Activated CD4-positive, CD25-positive, alpha-beta regulatory T cell treated with anti-CD3 and anti-CD28 coated beads, Interleukin-2, amount 50 U/mL, for 24 hours (primary cell): Measurements from ENCODE around the gene DENND6B.

ENCODE experiments used
- ATAC-seq, 2 donors: fragments of 150-1000 bp; cut with Tn5 transposase; one replicate each; pipeline ENCODE4 v1.10.0; 2021; ENCODE audit warnings: mild to moderate bottlenecking in 1 of 2, moderate library complexity in 1 of 2

The DENND6B gene

DNA sequence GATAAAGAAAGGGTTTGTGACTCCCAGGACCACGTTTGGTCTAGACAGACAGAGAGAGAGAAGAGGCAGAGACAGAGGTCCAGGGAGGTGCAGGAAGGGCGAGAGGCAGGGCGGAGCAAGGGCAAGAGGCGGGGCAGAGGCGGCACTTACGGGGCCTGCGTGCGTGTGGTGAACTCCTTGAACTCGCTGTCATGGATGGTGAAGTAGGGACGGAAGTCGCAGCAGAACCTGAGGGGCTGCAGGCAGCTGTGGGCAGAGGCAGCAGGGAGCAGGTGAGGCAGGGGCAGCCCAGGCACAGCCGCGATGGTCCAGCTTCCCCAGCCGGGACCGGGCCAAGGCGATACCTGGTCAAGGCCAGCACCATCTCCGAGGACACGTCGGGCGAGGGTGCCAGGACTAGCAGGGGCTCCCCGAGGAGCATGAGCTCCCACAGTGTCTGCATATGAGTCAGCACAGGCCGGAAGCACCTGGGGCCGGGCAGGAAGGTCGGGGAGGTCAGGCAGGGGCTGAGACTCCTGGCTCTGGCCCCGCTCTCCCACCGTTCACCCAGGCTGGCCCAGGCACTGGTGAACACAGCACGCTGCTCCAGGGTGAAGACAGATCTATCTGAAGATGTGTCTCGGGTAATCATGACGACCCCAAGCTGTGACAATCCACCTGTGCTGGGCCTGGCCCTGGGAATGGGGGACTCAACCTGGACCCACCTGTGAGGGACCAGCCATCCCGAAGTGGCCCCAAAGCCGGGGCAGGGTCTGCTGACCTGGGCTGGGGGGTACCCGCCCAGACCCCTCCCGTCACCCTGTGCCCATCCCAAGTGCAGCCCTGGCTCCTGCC is 12.1 kb downstream of the DENND6B start:
- peak; percentile 95 to 97 for ATAC-seq

DNA sequence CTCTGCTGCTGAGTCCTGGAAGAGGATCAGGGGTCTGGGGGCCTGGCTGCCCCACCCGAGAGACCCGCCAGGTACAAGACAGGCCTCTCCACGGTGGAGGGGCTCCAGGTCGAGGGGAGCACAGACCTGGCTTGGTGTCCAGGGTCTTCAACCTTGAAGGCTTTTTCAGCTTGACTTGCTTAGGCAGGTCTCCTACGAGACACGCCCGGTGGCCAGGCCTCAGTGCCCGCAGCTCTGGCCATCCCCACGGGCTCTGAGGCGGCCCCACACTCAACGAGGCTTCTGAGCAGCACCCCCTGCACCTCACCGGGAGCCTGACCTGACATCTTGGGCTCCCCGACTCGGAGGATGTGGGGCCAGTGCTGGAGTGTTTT is 12.7 kb downstream of the DENND6B start:
- no peak for ATAC-seq

DNA sequence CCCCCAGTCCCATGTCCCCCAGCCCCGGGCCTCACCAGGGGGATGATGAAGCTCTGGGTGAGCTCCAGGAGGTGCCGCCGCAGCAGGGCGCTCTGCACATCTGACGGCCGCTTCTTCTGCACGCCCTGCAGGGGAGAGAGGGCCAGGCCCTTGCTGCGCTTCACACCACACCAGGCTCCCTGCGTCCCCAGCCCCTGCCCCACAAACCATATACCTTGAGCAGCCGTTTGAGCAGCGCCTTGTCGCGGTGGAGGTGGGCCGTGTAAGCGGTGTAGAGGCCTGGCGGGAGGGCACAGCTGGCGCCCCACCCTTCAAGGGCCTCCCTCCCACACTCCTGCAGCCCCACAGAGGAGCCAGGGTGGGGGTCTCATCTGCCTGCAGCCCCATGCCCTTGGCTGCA is 13.2 kb downstream of the DENND6B start:
- no peak for ATAC-seq

DNA sequence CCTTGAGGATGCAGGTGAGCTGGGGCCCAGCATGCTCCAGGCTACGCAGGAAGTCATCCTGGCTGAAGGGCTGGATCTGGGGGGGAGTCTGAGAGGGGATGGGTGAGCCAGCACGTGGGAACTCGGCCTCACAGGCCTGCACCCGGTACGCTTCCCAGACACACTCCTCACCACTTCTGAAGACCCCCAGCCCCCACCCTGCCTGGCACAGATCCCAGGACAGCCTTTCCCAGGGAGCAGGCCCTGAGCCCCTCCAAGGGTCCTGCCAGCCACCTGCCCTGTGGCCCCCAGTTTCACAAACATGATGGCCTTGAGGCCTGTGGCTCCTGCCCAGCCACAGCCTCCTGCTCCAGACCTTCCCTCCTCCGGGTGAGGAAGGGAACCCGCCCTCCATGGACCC is 13.8 kb downstream of the DENND6B start:
- no peak for ATAC-seq

DNA sequence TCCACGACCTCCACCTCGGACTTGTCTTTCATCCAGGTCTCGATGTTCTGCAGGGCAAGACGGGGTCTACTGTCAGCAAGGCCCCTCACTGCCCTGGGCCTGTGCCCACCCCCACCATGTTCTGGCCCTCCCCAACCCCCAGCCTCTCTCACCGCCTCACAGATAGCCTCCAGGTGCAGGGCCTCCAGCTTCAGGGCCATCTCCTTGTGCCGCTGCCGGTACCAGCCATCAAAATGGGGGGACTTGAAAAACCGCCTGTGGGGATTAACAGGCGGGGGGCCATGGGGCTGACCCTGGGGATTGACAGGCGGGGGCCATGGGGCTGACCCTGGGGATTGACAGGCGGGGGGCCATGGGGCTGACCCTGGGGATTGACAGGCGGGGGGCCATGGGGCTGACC is 14.4 kb downstream of the DENND6B start:
- ATAC-seq, result no peak

DNA sequence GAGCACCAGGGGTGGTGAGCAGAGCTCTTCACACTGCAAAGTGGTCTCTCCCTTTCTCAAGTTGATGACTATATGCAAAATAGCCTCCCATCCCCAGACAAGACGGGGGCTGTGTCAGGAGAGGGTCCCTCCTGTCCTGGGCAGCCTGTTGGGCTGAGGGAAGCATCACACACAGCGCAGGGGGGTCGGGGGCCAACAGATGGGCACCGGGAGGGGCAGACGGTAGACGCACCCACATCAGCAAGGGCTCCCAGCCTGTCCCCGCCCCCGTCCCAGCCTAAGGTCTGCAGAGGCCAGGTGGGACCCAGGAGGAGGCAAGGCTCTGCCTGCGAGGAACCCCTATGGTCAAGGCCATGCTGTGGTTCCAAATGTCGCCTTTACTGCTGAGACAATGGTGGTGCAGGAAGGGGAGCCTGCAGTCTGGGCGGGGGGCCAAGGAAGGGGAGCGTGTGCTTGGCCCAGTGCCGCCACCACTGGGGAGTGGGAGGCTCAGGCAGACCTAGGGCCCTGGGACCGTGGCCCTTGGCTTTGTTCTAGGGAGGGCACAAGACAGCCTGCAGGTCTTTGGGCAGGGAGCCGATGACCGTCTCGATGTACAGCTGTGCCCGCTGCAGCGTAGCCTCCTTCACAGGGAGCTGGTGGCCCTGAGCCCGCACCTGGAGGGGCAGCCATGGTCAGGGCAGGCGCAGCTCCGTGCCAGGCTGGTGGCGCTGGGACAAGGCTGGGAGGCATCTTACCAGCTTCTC is 15.0 kb downstream of the DENND6B start:
- ATAC-seq, result no peak

DNA sequence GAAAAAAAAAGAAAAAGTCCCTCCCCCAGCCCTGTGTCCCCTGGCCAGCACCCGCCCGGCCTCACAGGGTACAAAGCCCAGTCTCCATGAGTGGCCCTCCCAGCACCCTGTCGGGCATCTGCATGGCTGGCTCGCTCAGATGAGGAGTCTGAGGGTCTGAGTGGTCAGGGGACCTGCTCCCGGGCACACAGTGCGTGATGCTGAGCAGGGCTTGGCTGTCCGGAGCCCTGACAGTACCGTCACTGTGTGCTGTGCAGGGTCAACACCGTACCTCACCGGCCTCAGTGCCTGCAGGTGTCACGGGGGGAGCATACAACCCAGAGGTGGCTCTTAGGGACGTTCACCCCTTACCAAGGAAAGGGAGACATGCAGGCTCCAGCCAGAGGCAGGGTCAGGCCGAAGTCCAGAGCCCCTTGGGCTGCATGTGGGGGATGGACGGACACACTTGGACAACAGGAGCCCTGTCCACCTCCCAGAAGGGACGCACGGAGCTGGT is 15.8 kb downstream of the DENND6B start:
- no peak for ATAC-seq

DNA sequence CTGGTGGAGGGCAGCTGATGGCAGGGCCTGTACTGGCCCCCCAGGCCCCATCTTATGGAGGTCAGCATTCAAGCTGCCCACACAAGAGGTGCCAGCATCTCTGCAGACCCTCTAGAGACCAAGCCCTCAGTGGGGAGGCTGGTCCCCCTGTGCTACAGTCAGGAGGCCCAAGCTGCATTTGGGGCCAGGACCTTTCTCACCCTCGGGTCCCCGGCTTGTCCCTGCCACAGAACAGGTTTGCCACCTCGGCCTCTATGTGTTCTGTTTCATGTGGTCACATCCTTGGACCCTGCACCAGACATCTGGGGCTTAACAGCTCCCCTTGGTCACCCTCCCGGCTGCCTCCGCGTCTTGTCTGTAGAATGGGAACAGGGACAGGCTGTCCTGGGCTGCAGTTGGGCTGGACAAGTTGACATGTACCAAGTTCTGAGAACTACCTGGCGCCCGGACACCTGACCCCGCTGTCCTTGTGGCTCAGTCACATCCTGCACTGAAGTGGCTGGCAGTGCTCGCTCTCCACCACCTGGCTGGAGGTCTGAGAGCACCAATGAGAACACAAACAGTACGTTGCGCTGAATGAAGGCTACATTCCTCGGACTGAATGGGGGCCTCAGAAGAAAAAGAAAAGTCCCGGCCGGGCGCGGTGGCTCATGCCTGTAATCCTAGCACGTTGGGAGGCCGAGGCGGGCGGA is 16.6 kb downstream of the DENND6B start:
- no peak for ATAC-seq

DNA sequence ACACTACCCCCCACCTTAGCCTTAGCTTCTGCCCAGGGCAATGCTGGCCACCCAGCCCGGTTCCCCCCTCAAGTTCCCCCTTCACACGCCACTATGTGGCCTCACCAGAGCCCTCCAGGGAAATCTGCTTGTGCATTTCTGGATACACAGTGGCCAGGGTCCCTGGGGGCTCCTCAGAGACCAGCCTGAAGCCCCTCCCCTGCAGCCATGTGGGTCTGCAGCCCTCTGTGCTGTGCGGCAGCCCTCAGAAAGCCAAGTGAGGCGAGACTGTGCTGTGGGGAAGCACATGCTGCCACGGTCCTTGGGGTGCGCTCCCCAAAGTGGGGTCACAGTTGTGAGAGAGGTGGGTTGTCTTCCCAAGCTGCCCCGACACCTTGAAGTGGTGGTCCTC is 17.2 kb downstream of the DENND6B start:
- ATAC-seq, result no peak

DNA sequence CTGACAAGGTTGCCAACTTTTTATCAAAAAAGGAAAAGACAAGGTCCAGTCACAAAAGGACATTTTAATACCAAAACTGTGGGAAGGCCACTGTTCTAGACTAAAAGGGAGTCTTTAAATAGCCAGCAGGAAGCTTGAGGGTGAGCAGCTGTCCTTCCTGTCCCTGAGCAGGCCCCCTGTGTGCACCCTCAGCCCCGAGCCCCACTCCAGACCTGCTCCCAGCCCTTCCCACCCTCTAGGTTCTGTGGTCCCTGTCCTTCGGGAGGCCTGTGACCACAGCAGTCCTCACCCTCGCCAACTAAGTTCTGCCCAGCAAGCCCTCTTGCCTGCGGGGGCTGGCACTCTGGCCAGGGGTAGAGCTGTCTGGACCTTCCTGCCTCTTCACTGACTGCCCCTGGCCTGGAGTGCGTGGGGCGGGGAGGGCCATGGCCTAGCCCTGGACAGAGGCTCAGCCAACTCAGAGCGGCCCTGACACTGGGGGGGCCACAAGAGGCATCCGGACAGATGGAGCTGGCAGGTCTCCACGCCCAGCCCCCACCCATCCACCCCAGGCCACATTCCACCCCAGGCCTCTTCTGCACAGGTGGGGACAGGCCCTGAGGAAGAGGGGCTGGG is 17.7 kb downstream of the DENND6B start:
- no peak for ATAC-seq

DNA sequence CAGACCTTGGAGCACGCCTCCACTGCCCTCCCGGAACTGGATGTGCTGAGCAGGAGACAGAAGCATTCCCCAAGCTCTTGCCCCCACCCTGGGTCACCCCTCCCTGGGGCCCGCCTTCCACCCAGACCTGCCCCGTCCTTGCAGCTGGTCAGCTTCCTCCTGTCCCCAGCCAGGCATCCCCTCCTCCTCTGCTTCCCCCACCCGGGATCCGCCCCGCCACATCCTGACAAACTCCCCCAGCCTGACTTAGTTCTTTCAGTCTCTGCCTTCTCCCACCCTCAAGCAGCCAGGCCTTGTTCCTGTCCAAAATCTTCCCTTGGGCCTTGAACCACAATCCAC is 18.2 kb downstream of the DENND6B start:
- no peak for ATAC-seq

DNA sequence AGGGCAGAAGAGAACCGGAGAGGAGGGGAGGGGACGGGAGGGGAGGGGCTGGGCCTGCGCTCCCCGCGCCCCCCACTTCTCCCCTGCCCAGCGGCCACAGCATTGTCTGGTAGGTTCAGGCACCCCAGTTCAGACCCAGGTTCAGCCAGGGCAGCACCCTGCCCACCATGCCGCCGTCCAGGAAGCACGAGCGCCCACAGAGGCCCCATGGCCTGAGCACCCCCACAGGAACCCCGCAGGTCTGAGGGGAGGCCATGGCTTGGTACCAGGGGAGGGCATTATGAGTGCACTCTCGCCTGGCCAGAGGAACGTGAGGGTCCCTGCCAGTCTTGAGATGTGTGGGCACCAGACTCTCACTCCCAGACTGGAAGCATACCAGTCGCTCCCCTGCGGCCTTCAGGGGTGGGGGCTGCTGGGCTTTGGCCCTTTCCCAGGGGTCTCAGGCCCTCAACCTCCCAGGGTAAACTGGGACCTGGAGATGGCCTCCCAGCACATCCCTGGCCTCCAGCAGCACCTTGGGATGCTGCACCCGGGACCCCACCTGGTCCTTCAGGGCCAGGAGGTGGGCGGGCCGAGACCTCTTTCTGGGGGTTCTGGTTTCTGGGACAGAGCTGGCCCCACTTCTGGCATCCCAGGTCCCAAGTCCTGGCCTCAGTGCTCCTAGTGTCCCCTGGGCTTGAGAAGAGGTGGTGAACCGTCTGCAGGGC is 18.8 kb downstream of the DENND6B start:
- no peak for ATAC-seq

DNA sequence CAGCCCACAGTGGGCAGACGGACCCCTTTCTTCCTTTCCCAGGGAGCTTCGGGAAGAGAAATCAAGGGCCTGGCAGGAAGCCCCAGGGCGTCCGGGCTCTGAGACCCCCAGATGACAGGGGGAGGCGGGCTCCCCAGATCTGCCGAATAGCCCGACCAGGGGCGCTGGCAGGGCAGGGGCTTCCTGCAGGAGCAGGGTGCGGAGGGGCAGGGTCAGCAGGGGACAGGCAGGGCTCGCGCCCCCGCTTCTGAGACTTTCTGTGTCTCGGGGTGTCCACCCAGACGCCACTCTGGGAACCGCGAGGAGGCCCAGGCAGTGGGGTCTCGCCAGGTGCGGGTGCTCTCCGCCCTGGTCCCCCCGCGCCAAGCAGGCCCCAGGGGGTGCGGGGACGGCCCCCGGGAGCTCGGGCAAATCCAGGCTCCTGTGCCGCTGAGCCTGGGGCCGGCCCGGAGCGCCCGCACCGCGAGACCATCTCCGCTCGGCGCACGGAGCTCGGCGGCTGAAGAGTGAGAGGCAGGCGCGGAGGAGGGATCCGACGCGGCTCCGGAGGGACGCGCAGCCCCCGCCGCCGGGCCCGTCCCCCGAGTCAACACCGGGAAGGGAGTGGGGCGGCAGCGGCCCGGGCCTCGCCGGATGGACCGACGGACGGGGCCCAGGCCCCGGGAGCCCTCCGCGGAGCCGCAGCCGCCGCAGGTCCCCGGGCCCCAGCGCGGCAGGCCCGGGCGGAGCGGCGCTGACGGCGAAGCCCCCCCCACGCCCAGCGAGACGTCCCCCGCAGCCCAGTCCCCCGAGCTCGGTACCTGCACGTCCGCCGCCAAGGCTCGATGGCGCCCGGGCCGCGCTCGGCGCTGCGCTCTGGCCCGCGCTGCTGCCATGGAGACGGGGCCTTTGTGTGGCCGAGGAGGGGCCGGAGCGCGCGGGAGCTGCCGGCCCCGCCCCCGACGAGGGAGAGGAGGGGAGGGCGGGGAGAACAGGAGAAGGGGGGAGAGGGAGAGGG is 19.8 kb downstream of the DENND6B start, which contains the start of gene PLXNB2:
TSS of gene PLXNB2 (minus strand) at position 894 of the 997 bp plus-strand sequence. CDS start 17,062 bp downstream, outside the sequence.
- ATAC-seq, result peak; percentile 19 to 21

DNA sequence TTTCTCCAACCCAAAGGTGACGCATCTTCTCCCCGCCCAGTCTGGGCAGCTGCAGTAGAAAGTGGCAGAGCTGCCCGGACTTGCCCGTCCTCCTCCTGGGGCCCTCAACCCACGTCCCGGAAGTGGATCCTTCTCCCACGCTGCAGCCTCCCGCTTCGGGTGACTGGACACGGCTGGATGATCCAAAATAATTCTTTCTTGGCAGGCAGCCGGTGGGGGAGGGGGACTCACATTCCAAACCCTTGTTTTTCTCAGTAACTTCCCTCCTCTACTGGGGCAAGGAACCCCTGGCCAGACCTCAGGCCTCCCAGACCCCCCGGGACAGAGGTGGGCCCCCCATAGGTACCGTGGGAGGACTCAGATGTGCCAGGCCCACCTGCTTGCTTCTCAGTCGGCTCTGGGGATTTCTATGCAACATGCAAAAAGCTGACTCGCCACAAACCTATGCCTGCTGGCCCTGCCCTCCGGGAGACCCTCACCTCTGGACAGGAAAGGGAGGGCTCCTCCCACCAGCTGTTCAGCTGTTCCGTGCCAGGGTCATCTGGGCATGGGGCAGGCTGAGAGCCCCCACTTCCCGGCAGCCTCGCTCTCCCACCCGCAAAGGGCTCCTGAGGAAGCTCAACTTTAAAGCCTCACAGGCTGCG is 20.8 kb downstream of the DENND6B start:
- ATAC-seq, result no peak

DNA sequence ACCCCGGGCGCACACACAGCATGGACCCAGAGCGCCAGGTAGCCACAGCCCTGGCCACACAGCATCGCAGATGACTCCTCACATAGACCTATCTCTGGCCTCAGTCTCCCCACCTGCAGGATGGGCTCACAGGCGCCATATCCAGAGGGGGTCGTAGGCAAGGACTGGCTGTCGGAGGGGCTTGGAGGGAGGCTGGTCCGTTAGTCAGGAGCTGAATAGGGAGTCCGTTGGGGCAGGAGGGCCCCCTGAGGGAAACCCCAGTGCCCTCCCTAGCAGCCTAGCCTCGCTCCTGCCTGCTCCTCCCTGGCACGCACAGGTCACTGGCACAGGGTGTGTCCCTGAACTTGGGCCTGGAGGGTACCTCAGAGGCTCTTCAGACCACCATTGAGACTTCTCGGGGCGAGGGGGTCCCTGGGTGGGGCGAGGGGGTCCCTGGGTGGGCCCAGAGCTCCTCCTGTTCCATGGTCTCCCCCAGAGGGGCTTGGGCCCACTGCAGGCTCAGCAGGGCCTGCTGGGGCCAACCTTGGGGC is 21.4 kb downstream of the DENND6B start:
- ATAC-seq, result no peak

DNA sequence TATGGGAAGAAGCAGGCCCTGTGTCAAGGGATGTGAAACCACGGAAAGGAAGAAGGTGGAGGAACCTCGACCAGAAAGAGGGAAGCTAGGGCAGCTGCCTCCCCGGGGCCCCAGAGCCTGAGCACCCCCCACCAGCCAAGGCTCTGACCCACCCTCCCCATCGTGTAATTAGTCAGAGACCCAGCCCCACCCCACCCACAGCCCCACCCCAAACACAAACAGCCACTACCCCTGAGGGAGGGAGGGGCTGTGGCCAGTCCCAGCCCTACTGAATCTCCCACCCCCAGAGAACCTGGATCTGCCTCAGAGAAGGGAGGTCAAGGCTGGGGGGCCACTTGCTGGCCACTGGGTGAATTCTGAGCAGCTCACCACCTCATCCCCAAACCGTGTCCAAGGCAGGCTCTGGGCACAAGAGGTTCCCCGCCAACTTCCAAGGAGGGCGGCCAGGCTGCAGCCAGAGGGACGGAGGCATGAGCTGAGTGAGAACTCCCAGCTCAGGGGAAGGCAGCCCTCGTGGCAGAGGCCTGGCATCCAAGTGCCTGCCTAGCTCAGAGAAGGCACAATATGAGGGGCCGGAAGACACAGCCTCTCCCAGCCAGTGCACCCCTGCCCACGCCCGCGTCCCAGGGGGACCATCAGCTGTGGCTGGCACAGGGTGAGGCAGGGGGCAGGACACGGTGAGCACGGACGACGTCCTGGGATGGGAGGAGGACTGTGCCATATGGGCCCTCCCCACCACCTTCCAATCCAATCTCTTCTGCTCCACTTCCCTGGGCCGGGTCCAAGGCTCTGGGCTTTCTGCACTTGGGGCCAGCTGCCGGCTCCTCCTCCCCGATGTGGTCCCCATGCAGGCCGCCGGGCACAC is 22.1 kb downstream of the DENND6B start:
- no peak for ATAC-seq

DNA sequence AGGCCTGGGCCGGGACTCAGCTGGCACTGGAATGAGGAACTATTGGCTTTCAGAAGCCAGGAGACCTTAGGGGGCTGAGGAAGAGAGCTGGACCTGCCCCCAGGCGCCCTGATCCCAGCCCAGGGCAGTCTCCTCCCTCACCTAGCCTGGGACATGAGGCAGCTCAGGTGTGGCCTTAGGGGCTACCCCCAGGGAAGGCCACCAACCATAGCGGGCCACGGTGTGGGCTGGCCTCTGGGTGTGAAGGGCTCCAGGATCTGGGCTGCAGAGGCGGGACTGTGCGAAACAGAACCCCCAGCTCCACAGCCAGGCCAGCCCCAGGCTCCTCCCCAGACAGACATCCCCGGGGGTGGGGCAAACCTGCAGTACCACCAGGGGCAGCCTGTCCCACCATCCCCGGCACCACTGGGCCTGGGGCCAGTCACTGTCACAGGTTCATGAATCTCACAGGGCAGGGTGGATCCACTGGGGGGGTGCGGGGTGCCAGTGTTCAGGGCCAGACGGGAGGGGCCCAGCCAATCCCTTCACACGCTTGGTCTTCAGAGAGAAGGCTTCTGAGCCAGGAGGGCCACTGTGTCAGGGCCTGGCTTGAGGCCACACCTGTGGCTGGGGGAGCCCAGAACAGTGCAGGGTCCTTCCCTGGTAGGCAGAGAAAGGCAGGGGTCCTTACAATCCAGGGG is 22.8 kb downstream of the DENND6B start:
- ATAC-seq, result no peak

DNA sequence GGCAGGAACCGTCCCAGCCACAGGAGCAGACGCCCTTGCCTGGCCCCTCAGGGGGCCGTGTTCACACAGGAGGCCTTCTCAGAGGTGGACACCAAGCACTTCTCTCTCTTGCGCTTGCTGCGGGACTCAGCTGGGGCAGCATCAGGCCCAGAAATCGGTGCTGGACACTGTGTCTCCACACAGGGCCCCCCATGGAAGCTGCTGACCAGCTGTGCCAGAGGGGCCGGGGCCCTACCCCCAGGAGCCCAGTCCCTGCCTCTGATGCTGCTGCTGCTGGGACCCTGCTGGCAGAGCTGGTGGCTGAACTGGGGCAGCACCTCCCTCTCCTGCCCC is 23.3 kb downstream of the DENND6B start:
- ATAC-seq, result no peak

DNA sequence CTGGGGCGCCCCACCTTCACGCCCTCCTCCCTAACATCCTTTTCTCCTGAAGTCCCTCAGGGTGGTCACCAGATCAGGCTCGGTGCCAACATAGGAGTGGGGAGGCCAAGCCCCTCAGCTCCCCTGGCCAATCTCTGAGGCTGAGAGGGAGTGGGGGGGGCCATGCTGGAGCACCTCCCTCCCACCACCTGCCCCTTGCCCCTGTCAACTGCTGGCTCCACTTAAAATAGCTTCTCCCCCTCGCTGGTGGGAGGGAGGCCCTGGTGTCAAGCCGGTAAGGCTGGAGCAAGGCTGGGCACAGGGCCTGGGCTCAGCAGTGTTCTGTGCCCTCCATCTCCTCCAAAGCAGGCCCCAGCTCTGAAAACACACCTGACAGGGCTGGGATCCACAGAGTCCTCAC is 24.2 kb downstream of the DENND6B start:
- no peak for ATAC-seq
